Measurements from ENCODE around the gene KCNH1.

The KCNH1 gene

GRCh38 chr1:210635108-210635507, 498.8 kb downstream of the KCNH1 start:
- DNase-seq (ENCODE audit: low read depth), result no peak

GRCh38 chr1:210633636-210634035, 500.3 kb downstream of the KCNH1 start:
- no peak for DNase-seq (ENCODE audit: low read depth)

GRCh38 chr1:210633140-210633539, 500.8 kb downstream of the KCNH1 start:
- DNase-seq (ENCODE audit: low read depth), result no peak

GRCh38 chr1:210631399-210631798, 502.5 kb downstream of the KCNH1 start:
- DNase-seq (ENCODE audit: low read depth), result no peak

- no peak for DNase-seq (ENCODE audit: low read depth)
These were observed 504.7 kb downstream of the KCNH1 start for GRCh38 chr1:210629276-210629675.

GRCh38 chr1:210627755-210628154, 506.2 kb downstream of the KCNH1 start:
- no peak for DNase-seq (ENCODE audit: low read depth)
